HG03045 (cell line): Measurements from ENCODE around the gene TWIST2.

ENCODE experiments used
- ATAC-seq: cut with Tn5 transposase; IDR thresholded peaks from one replicate; pipeline ENCODE4 v1.9.1; 2021; ENCODE audit warnings: mild to moderate bottlenecking, moderate library complexity; ENCODE audit not compliant: unreplicated experiment

Gene TWIST2

GRCh38 chr2:238855891-238856580 lies 8.2 kb downstream of the TWIST2 start:
- no peak for ATAC-seq

DNA sequence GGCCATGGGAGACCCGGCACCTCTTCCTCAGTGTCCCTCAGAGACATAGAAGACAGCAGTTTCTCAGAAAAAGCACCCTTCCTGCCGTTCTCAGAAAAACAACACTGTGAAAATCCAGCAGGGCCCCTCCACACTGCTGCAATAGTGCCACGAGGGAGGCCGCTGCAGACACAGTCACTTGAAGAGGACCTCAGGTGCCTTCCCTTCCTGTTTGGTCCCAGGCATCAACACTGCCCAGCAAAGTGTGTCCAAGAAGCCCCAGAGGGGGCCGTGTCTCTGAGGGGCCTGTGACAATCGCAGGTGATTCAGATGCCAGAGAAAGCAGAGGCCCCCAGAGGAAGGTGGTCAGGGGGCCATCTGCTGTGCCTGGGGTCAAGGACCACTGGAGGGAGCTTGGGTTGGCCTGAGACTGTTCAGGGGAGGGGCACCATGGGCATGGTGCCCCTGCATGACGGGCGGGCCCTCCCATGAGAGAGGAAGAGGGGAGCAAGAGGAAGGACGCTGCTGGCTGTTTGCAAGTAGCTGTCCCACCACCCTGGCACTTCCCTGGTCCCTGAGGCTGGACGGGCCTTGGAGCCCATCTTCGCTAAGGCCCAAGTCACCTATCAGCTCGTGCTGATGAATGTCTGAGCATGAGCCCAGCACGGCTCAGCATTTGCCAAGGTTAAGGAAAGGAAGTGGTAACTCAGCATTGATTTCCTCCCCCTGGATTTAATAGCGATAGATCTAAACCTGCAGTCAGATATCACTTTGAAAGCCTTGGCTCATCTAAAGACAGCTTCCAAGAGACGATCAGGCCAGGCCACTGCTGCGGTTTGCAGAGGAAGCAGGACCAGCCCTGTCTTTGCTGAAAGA lies 9.1 kb downstream of the TWIST2 start:
- no peak for ATAC-seq

DNA sequence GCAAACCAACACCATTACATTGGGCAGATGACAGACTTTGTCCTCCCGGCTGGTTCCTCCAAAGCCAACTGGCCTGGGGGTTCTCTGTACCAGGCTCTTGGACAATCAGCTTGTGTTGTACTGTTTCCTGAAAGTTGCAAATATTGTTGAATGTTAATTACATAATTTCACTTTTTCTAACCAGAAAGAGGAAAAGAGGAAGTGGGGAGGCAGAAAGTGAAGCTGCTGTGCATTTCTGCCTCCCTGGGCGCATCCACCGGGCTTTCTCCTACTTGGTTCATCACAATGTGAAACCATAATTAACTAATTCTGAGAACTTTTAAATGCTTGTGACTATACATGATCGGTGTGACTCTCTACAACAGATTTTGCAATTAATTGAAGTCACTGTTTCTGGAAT lies 10.1 kb downstream of the TWIST2 start:
- no peak for ATAC-seq

GRCh38 chr2:238859636-238860347 lies 11.9 kb downstream of the TWIST2 start:
- no peak for ATAC-seq

DNA sequence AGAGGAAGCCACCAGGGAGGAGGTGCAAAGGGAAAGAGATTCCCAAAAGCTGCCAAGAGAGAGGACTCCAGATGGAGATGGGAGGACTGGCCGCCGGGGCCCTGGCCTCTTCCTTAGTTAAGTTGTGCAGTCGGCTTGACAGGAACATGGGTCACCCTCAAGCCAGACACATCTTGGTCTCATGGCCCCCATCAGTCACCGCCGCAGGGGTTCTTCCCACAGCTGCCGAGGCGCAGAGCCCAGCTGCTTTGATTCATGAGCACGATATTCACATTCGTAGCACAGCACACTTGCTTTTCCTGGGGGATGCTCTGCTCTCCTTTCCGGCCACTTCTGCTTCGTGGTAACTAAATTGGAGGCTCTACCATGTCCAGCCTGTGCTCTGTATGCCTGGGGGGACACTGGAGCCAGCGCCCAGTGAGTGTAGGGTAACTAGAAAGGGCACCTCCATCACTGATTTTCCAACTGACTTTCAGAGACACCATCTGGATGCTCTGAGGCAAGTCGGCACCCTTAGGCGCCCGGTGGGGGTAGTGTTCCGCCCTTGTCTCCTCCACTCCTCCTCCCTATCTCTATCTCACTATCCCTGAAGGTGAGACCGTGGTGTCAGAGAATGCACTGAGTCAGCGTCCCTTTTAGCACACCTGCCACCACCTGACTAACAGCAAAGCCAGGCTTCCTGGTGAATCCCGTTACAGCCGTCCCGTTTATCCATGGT lies 13.3 kb downstream of the TWIST2 start:
- no peak for ATAC-seq

DNA sequence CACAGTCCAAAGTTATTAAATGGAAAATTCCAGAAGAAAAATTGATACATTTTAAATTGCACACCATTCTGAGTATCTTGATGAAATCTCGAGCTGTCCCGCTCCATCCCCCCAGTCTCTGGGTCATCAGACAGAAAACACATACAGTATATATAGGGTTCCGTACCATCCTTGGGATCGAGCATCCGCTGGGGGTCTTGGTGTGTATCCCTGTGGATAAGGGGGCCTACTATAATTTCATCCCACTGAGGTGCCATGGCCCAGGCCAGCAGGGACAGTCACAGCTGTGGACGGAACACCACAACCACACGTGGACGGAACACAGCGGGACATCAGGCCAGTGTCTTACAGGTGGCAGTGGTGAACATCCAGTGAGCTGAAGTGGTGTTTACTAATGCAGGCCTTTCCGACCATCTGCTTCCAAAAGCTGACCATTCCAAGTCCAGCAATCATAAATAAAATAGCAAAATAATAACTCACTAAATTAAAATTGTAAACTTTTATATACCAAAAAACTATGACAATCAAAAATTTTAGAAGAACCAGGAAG lies 14.0 kb downstream of the TWIST2 start:
- no peak for ATAC-seq

DNA sequence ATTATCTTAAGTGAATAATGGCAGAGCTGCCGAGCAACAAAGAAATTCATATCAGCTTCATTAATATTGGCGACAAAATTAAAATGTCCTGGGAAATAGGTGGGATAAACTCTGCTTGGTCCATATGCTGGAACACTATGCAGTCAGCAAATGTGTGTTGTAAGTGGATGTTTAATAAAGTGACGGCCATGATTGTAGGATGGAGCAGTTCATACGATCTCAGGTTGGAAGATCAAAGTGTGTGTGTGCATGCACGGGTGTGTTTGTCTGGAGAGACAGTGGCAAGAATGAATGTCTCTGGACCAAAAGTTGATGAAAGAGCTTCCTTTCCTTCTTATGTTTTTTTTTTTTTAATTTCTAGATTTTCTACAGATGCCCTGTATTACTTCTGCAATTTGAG lies 14.8 kb downstream of the TWIST2 start:
- no peak for ATAC-seq

- ATAC-seq: no peak
Measured at GRCh38 chr2:238863231-238863630, 15.3 kb downstream of the TWIST2 start.

- ATAC-seq: no peak
Measured at GRCh38 chr2:238863749-238864206, 15.9 kb downstream of the TWIST2 start.

- no peak for ATAC-seq
Measured at GRCh38 chr2:238864207-238865014, 16.5 kb downstream of the TWIST2 start.

- no peak for ATAC-seq
Measured at GRCh38 chr2:238865015-238865719, 17.3 kb downstream of the TWIST2 start.

DNA sequence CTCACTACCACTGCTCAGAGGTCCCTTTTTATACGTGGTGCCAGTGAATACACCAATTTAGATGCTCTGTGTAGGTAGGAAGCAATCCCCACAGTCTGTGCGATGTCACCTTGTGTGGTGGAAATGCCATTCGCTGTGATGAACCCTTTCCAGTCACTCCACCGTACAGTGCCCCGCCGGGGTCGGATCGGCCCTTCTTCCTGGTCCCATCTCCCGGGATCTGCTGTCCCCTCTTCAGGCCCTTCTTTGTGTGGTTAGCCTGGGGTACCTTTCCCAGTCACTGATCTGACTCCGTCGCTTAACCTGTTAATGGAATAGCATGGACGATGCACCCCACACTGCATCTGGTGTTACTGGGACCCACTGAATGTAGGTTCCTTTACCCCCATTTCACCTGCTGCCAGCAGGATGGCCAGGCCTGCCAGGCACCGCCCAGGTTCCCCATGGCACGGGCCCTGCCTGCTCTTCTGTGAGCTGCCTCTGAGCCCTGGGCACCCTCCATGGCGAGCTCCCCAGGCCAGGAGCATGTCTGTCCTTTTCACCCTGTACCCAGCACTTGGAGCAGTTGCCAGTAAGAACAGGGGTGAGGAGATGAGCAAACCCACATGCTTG lies 18.0 kb downstream of the TWIST2 start:
- ATAC-seq: no peak

DNA sequence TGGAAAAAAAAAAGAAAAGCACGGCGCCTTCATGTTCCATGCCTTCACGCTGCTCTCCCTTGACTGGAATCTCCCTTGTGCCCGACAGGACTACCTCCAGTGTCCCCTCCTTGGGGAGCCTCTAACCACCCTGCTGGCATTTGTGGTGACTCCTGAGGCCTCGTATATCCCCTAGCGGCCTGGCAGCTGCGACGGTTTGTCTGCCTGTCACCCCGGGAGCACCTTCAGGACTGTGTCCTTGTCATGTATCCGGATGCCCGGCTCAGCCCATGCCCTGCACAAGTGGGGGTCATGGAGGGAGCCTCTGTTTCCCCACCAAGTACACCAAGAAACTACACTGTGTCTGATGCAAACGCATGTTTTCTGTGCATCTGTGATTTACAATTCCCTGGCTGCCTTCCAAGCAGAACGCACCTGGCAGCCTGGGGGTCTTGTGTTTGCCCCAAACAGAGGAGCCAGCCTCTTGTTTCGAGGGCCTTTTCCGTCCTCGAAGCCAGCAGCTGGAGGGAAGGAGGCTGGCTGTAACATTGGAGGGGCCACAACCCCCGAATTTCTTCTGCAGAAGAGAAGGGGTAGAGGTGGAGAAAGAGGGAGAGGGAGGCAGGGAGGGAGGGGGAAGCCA lies 18.9 kb downstream of the TWIST2 start:
- ATAC-seq: no peak

DNA sequence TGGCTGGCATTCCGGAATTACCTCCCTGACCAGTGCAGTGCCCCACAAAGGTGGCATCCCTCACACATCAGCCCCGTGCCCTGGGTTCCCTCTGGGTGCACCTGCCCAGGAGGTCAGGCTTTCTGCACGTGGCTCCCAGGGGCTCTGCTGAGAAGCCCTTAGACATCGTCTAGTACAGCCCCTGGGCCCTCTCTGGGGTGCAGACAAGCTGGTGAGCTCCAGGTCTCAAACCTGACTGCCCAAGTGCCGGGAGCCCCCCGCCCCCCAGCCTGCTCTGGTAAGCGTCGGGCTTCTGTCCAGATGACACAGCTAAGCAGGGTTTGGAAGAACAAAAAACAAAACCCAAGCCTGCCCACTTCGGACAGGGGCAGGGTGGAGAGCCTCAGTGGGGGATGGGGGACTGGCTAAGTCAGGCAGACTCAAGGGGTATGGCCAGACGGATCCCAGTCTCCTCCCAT lies 20.2 kb downstream of the TWIST2 start:
- ATAC-seq: no peak

DNA sequence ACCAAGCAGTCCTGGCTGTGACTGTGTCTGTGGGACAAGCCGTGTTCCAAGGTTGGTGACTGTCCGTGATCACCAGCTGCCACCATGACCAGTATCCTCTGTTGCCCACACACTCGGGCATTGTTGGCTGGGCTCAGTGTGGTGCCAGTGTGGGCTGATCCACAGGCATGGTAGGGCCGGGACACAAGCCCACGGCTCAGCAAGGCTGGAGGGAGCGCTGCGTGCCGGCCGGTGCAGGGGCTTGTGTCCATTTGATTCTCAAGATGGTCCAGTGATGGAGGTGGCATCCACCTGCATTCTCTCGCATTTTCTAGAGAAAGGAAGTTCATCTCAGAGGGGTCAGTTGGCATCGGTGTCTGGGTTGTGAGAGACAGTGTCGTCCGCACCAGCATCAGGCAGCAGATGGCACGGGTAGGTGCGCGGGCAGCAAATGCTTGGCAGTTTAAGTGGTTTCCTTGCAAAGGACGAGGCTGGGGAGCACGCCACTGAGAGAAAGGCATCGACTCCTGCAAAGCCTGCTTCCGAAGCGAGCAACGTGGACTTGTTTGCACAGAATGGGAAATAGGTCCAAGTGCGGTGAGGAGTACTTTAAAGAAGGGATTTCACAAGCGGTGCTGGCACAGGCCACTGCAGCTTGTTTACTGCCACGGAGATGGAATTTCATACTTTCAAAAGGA lies 20.9 kb downstream of the TWIST2 start:
- ATAC-seq: no peak

DNA sequence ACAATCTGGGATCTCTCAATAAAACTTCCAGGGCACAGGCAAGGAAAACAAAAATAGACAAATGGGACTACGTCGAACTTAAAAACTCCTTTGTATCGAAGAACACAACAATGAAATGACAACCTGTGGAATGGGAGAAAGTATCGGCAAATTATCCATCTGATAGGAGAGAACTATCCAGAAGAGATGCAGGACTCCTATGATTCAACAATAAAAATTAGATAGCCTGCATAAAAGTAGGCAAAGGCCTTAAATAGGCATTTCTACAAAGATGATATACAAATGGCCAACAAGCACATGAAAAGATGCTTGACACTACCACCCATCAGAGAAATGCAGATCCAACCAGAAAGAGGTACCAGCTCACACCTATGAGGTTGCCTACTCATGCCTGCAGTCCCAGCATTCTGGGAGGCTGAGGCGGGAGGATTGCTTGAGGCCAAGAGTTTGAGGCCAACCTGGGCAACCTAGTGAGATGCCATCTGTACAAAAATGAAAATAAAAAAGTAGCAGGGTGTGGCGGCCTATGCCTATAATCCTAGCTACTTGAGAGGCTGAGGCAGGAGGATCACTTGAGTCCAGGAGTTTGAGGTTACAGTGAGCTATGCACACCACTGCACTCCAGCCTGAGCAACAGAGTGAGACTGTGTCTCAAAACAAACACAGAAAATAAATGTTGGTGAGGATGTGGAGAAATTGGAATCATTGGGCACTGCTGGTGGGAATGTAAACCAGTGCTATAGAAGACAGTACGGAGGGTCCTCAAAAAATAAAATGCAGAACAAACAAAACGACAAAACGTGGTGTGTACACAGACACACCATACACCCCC lies 21.6 kb downstream of the TWIST2 start:
- no peak for ATAC-seq

GRCh38 chr2:238870261-238870660 lies 22.4 kb downstream of the TWIST2 start:
- no peak for ATAC-seq
